CD14-positive monocyte (primary cell): ENCODE results near the gene SLC22A23. TPM values are rescaled to one million over a fixed set of nuclear protein-coding genes. Genes with fewer than 3 reads are reported as not detected.

ENCODE experiments used
- DNase-seq, 3 donors: peaks; one replicate each; pipeline ENCODE4 v3.0.0-alpha.2; 2011 to 2022
- H2AFZ ChIP-seq: 2 replicates; pipeline ENCODE4 v1.6.0; 2012; ENCODE audit warnings: mild to moderate bottlenecking, low read depth, low read length, inconsistent platforms; ENCODE audit not compliant: insufficient read depth, poor library complexity, severe bottlenecking
- H3K27ac ChIP-seq, 2 donors: 1 replicate in 1 of 2; 2 replicates in 1 of 2; pipeline ENCODE4 v1.5.1; 2012 to 2013; ENCODE audit warnings: low read length in 2 of 2, control low read depth in 1 of 2, inconsistent platforms in 1 of 2, low read depth in 1 of 2, mild to moderate bottlenecking in 1 of 2
- H3K27me3 ChIP-seq, 2 donors: one replicate each; pipeline versions ENCODE4 v1.6.0 to v1.6.1; 2011 to 2013; ENCODE audit warnings: low read length in 2 of 2; ENCODE audit not compliant: control insufficient read depth in 2 of 2, insufficient read depth in 2 of 2
- H3K36me3 ChIP-seq, 2 donors: replicated peaks in 1 of 2; 1 replicate in 1 of 2; 2 replicates in 1 of 2; pipeline versions ENCODE4 v1.5.1 to v1.6.1; 2012 to 2013; ENCODE audit warnings: low read length in 2 of 2, control low read depth in 1 of 2, inconsistent platforms in 1 of 2, mild to moderate bottlenecking in 1 of 2; ENCODE audit not compliant: insufficient read depth in 2 of 2, control insufficient read depth in 1 of 2
- H3K4me1 ChIP-seq, 2 donors: 1 replicate in 1 of 2; 2 replicates in 1 of 2; pipeline versions ENCODE4 v1.5.1 to v1.6.1; 2012 to 2013; ENCODE audit warnings: low read length in 2 of 2, control low read depth in 1 of 2, inconsistent platforms in 1 of 2, mild to moderate bottlenecking in 1 of 2, moderate library complexity in 1 of 2; ENCODE audit not compliant: insufficient read depth in 2 of 2, control insufficient read depth in 1 of 2
- H3K4me2 ChIP-seq: replicated peaks from 2 replicates; pipeline ENCODE3; 2012; ENCODE audit warnings: low read length, moderate library complexity, mild to moderate bottlenecking; ENCODE audit not compliant: poor library complexity, severe bottlenecking; ENCODE audit errors: extremely low read depth
- H3K4me3 ChIP-seq, 3 experiments: fragments of 200-600 bp in 1 of 3; sonication (generic) in 1 of 3; replicated peaks in 1 of 3; 1 replicate in 2 of 3; 2 replicates in 1 of 3; pipeline ENCODE4 v1.5.1; 2011 to 2013; ENCODE audit warnings: low read length in 3 of 3, mild to moderate bottlenecking in 3 of 3, control low read depth in 2 of 3, low read depth in 2 of 3, inconsistent platforms in 1 of 3, moderate library complexity in 1 of 3
- H3K79me2 ChIP-seq: 2 replicates; pipeline ENCODE4 v1.6.0; 2012; ENCODE audit warnings: mild to moderate bottlenecking, control low read depth, inconsistent platforms, low read length, moderate library complexity; ENCODE audit not compliant: insufficient read depth
- H3K9ac ChIP-seq: 2 replicates; pipeline ENCODE4 v1.6.0; 2017; ENCODE audit warnings: low read length, mild to moderate bottlenecking; ENCODE audit not compliant: insufficient read depth, poor library complexity, severe bottlenecking
- H3K9me3 ChIP-seq, 2 donors: replicated peaks in 1 of 2; 1 replicate in 1 of 2; 2 replicates in 1 of 2; pipeline versions ENCODE4 v1.5.1 to v1.6.1; 2012 to 2013; ENCODE audit warnings: low read length in 2 of 2, control low read depth in 1 of 2; ENCODE audit not compliant: control insufficient read depth in 1 of 2, insufficient read depth in 1 of 2
- H4K20me1 ChIP-seq: 2 replicates; pipeline ENCODE4 v1.6.0; 2012; ENCODE audit warnings: mild to moderate bottlenecking, low read length, control low read depth, moderate library complexity; ENCODE audit not compliant: insufficient read depth
- H3K27ac Mint-ChIP-seq, 7 donors: one replicate each; pipeline ENCODE4 v1.8.0; 2020; ENCODE audit warnings: mild to moderate bottlenecking in 7 of 7, mixed read lengths in 7 of 7, moderate library complexity in 6 of 7, inconsistent platforms in 2 of 7
- H3K27me3 Mint-ChIP-seq, 3 donors: one replicate each; pipeline ENCODE4 v1.8.0; 2021 to 2022; ENCODE audit warnings: low read depth in 3 of 3, mild to moderate bottlenecking in 3 of 3, mixed read lengths in 3 of 3, moderate library complexity in 3 of 3, inconsistent platforms in 1 of 3
- H3K36me3 Mint-ChIP-seq, 2 donors: one replicate each; pipeline ENCODE4 v1.8.0; 2020; ENCODE audit warnings: mixed read lengths in 2 of 2, inconsistent platforms in 1 of 2, mild to moderate bottlenecking in 1 of 2
- H3K4me1 Mint-ChIP-seq: one replicate; pipeline ENCODE4 v1.8.0; 2020; ENCODE audit warnings: mild to moderate bottlenecking, mixed read lengths
- H3K4me3 Mint-ChIP-seq, 2 donors: one replicate each; pipeline ENCODE4 v1.8.0; 2020; ENCODE audit warnings: mild to moderate bottlenecking in 2 of 2, mixed read lengths in 2 of 2, moderate library complexity in 1 of 2
- H3K9me3 Mint-ChIP-seq, 7 donors: one replicate each; pipeline ENCODE4 v1.8.0; 2020 to 2022; ENCODE audit warnings: mixed read lengths in 7 of 7, mild to moderate bottlenecking in 6 of 7, moderate library complexity in 6 of 7, inconsistent platforms in 2 of 7
- WGBS: methylation state at CpG from one replicate; pipeline ENCODE4 v1.1.5; 2013; ENCODE audit warnings: missing lambda C conversion rate; ENCODE audit not compliant: insufficient coverage; 5-methylcytosine and 5-hydroxymethylcytosine counted together
- intact Hi-C, 2 donors: fragments of 100-400 bp; cut with micrococcal nuclease; formaldehyde crosslinking; loops; one replicate each; pipeline versions ENCODE4 v1.15.0 to v1.15.1; 2023
- polyA plus RNA-seq, 3 donors: library from polyadenylated mRNA; depleted of rRNA in 1 of 3; unstranded in 2 of 3; stranded (reverse) in 1 of 3; fragments of 300-500 nt in 2 of 3; fragments of >200 nt in 1 of 3; fragmentation: Illumina TruSeq in 2 of 3; gene quantifications; 1 replicate in 2 of 3; 2 replicates in 1 of 3; pipeline ENCODE4 v1.2.3, GENCODE V29; 2012 to 2021
- TF ChIP-seq, protein P1 (sequence below): fragments of 200-600 bp; IDR thresholded peaks from one replicate; pipeline ENCODE4 v1.8.0; 2022; ENCODE audit warnings: antibody characterized with exemption, mild to moderate bottlenecking

SLC22A23 gene
- polyA plus RNA-seq, 3 donors = 0.08 TPM; not detected in 2

DNA sequence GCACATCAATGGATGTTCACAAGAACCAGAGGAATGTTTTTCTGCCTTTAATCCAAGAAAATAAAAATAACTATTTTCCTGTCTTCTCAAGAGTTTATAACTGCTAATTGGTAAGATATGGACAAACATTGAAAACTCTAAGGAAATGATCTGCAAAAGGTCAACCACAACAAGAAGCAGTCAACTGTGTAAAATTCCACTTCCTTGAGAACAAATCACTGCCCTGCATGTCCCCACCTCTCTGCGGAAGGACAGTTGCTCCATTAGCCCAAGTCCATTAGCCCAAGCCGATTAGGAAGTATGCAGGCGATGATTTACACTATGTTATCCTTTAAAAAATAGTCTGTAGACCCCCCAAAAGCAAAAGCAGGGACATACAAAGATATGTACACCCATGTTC, 27.6 kb downstream of the SLC22A23 start:
- Mint-ChIP-seq H3K27ac (no peak overlapping the region), H3K27me3 (peaks cover 12 to 19% (median 14%) of the 10 kb centered on the region in 3 donors), H3K4me3 (no peak overlapping the region), H3K36me3 (no peaks in the 10 kb centered on the region), H3K4me1 (no peaks in the 10 kb centered on the region), H3K9me3 (no peaks in the 10 kb centered on the region)
- Histone ChIP-seq H3K36me3 (no peaks in the 10 kb centered on the region), H3K79me2 (no peaks in the 10 kb centered on the region), H2AFZ (no peak overlapping the region), H3K9me3 (no peaks in the 10 kb centered on the region), H3K27me3 (peaks cover 0 to 10% of the 10 kb centered on the region in 2 donors), H3K4me2 (no peak overlapping the region), H3K4me1 (no peaks in the 10 kb centered on the region), H3K4me3 (no peak overlapping the region), H4K20me1 (no peaks in the 10 kb centered on the region), H3K27ac (no peak overlapping the region), H3K9ac (no peak overlapping the region)
- intact Hi-C loops = no loop called here
- WGBS = 100% methylated on average over 3 of the region's 3 CpGs
- no peak for DNase-seq
- TF ChIP-seq, protein P1, sequence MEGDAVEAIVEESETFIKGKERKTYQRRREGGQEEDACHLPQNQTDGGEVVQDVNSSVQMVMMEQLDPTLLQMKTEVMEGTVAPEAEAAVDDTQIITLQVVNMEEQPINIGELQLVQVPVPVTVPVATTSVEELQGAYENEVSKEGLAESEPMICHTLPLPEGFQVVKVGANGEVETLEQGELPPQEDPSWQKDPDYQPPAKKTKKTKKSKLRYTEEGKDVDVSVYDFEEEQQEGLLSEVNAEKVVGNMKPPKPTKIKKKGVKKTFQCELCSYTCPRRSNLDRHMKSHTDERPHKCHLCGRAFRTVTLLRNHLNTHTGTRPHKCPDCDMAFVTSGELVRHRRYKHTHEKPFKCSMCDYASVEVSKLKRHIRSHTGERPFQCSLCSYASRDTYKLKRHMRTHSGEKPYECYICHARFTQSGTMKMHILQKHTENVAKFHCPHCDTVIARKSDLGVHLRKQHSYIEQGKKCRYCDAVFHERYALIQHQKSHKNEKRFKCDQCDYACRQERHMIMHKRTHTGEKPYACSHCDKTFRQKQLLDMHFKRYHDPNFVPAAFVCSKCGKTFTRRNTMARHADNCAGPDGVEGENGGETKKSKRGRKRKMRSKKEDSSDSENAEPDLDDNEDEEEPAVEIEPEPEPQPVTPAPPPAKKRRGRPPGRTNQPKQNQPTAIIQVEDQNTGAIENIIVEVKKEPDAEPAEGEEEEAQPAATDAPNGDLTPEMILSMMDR = no peak

DNA sequence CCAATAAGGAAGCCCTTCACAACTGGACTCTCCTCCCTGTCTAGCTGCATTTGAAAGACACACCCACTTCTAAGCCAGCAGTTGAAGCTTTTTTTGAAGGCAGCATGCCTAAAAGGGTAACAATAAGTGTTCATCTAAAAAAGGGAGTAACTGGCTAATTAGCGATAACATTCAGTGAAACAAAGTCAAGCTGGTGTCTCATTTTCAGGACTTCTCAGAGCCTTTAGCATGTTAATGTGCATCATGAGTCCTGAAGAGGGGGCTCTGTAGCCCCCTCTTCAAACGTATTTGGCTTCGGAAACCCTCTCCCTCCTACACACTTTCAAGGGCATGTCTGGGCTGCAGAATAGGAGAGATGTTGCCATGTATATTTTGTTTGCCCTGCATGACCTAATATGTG, 28.1 kb downstream of the SLC22A23 start:
- Histone ChIP-seq H3K9ac (no peak overlapping the region), H3K27ac (no peak overlapping the region), H4K20me1 (no peaks in the 10 kb centered on the region), H3K4me1 (no peaks in the 10 kb centered on the region), H3K4me3 (no peak overlapping the region), H3K79me2 (no peaks in the 10 kb centered on the region), H3K27me3 (peaks cover 0 to 10% of the 10 kb centered on the region in 2 donors), H3K4me2 (no peak overlapping the region), H3K36me3 (no peaks in the 10 kb centered on the region), H2AFZ (no peak overlapping the region), H3K9me3 (no peaks in the 10 kb centered on the region)
- DNase-seq = no peak
- Mint-ChIP-seq H3K4me1 (no peaks in the 10 kb centered on the region), H3K27me3 (peaks cover 13 to 19% (median 18%) of the 10 kb centered on the region in 3 donors), H3K36me3 (no peaks in the 10 kb centered on the region), H3K9me3 (no peaks in the 10 kb centered on the region), H3K27ac (no peak overlapping the region), H3K4me3 (no peak overlapping the region)
- WGBS = 88% methylated on average over 1 of the region's 3 CpGs
- intact Hi-C loops = no loop called here
- TF ChIP-seq, protein P1 = no peak
